ENCODE measurements around the gene SLC38A8.

- TF ChIP-seq EZH2 (IDR thresholded peaks at IDR 0.05): no peak
- TF ChIP-seq POLR2AphosphoS5 (IDR thresholded peaks at IDR 0.05; ENCODE audit: borderline replicate concordance, low read depth, low read length): no peak
- TF ChIP-seq FOXP2 (optimal IDR thresholded peaks at IDR 0.05; ENCODE audit: control extremely low read depth, extremely low read length, insufficient read depth): no peak
These were observed 73.5 kb downstream of the SLC38A8 start for GRCh38 chr16:83968891-83969649.
